NCI-H2107 (cell line): ENCODE results near the gene VPS18.

ENCODE experiments used
- DNase-seq: peaks from one replicate; lab custom pipeline; 2025; lab: John Stamatoyannopoulos, UW

Gene VPS18

GRCh38 chr15:40902605-40903561, 8.6 kb downstream of the VPS18 start:
- DNase-seq, result no peak

- DNase-seq, result no peak
Observed at GRCh38 chr15:40904552-40905201, 10.4 kb downstream of the VPS18 start.

- DNase-seq, result peak; percentile 27
Observed at GRCh38 chr15:40906091-40906990, 12.1 kb downstream of the VPS18 start.

- no peak for DNase-seq
Observed at GRCh38 chr15:40906991-40907802, 12.9 kb downstream of the VPS18 start.

GRCh38 chr15:40908095-40908494, 13.8 kb downstream of the VPS18 start:
- no peak for DNase-seq

GRCh38 chr15:40909662-40910630, 15.7 kb downstream of the VPS18 start:
- DNase-seq, result no peak

GRCh38 chr15:40911141-40911540, 16.9 kb downstream of the VPS18 start:
- no peak for DNase-seq

- DNase-seq, result no peak
Observed at GRCh38 chr15:40911693-40912092, 17.4 kb downstream of the VPS18 start.

- DNase-seq, result no peak
Observed at GRCh38 chr15:40912478-40912877, 18.2 kb downstream of the VPS18 start.

- DNase-seq, result no peak
Observed at GRCh38 chr15:40914013-40914412, 19.8 kb downstream of the VPS18 start.

- no peak for DNase-seq
Observed at GRCh38 chr15:40914486-40914885, 20.2 kb downstream of the VPS18 start.

GRCh38 chr15:40915116-40915661, 20.9 kb downstream of the VPS18 start:
- DNase-seq, result no peak

- DNase-seq, result no peak
Observed at GRCh38 chr15:40915679-40916078, 21.4 kb downstream of the VPS18 start.

- DNase-seq, result no peak
Observed at GRCh38 chr15:40917585-40917984, 23.3 kb downstream of the VPS18 start.

- DNase-seq, result no peak
Observed at GRCh38 chr15:40918146-40918798, 24.0 kb downstream of the VPS18 start.

GRCh38 chr15:40918799-40919392, 24.6 kb downstream of the VPS18 start:
- DNase-seq, result no peak

- no peak for DNase-seq
Observed at GRCh38 chr15:40921949-40922607, 27.8 kb downstream of the VPS18 start.

GRCh38 chr15:40922608-40923005, 28.4 kb downstream of the VPS18 start:
- DNase-seq, result no peak
